SKM-1 (cell line): ENCODE measurements around the gene WDR27.
"Not testable (repeated sequence)": the region's sequence is repeated elsewhere in the genome, so short reads cannot be mapped to it uniquely, and the experiment has no call there.

ENCODE experiments used
- DNase-seq: peaks from one replicate; lab custom pipeline; 2025; ENCODE audit not compliant: unreplicated experiment; lab: John Stamatoyannopoulos, UW

The WDR27 gene

DNA sequence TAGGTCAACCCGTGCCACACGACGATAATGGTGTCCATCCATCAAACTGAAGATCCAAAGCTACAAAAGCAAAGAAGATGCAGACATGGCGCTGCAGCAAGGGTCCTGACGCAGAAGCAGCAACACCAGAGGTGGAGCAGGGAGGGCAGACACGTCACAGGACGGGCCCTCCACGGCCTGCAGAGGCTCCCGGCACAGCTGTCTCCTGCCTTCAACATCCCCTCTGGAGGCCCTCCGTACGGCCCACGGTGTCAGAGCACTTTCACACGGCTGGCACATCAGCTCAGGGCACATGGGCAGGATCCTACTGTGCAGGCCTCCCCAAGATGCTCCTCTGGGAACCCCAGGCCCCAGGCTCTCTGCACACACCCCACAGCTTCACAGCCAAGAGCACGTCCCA lies 37.6 kb downstream of the WDR27 start:
- no peak for DNase-seq

- no peak for DNase-seq
These were observed 38.4 kb downstream of the WDR27 start for GRCh38 chr6:169663468-169663867.

DNA sequence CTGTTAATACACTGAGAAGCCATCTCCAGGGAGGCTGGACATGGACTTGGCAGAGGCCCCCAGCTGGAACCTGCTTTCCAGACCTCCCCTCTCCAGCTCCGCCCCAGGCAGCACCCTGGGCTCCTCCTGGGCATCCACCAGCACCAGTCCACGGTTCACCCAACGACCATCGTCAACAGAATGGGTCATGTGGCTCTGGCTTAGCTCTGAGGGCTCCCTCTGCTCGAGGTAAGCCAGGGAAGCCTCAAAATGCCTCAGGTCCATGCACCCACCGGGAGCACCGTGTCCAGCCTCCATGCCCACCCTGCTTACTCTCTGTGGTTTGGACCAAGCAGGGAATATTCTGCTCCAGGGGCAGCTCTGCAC lies 40.5 kb downstream of the WDR27 start:
- no peak for DNase-seq

DNA sequence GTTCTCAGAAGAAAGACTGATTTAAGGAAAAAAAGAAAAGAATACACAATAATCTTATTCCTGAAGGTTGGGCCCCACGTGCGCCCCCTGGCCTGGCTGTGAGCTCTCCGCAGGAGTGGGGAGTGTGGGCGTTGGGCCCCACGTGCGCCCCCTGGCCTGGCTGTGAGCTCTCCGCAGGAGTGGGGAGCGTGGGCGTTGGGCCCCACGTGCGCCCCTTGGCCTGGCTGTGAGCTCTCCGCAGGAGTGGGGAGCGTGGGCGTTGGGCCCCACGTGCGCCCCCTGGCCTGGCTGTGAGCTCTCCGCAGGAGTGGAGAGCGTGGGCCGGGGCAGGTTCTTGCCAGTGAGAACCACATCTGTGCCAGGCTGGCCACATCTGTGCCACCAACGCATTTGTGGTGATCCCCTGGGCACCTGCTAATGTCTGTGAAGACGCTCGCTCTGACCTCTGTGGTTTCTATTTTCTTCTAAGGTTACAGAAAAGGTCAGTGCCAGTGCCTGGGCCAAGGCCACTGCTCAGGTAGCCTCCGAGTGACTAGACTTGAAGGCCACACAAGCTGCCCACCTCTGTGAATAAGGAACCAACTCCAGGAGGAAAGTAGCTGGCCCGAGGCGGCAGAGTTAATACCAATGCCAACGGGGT lies 41.0 kb downstream of the WDR27 start:
- no peak for DNase-seq

GRCh38 chr6:169659820-169660610 lies 41.8 kb downstream of the WDR27 start:
- no peak for DNase-seq

DNA sequence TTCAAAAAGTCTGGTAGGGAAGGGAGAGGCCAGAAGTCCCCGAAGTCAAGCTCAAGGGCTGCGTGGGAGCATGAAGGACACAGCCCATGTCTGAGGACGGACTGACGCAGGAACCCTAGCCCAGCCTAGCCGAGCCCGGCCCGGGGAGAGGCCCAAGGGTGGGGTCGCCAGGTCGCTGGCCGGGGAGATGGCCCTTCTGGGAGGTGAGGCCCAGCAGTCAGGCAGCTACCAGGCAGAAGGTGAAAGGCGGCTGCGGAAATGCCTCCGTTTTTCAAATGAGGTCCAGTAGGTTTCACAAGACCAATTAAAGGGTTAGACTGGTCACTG lies 44.6 kb downstream of the WDR27 start:
- DNase-seq = no peak

DNA sequence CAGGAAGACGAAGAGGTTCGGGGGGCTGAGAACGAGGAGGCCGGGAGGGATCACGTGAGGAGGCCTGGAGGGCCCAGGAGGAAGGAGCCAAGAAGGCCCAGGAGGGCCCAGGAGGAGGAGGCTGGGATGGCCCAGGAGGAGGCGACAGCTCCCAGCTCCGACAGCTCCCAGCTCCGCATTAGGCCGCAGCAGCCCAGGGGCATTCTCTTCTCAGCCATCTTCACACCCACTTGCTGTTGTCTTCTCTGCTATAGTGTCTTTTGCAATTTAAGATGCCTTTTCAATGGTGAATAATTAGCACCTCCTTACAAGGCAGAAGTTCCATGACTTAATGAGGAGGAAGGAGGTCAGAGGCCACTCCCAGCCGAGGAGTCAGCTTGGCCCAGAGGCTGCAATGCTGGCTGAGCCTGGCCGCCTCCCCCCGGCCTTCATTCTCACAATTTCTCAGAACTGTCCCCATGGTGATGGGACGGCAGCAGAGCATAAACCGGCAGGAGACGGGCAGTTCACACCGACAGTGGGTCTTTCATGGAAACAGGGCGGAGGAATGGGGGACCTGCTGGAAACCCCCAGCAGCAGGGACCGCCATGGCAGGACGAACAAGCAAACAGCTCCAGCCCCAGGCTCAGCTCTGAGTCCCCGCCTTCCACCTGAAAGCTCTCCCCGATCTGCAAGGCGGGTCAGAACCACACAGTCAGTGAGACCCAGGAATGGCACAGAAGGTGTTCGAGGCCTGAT lies 45.1 kb downstream of the WDR27 start:
- no peak for DNase-seq

DNA sequence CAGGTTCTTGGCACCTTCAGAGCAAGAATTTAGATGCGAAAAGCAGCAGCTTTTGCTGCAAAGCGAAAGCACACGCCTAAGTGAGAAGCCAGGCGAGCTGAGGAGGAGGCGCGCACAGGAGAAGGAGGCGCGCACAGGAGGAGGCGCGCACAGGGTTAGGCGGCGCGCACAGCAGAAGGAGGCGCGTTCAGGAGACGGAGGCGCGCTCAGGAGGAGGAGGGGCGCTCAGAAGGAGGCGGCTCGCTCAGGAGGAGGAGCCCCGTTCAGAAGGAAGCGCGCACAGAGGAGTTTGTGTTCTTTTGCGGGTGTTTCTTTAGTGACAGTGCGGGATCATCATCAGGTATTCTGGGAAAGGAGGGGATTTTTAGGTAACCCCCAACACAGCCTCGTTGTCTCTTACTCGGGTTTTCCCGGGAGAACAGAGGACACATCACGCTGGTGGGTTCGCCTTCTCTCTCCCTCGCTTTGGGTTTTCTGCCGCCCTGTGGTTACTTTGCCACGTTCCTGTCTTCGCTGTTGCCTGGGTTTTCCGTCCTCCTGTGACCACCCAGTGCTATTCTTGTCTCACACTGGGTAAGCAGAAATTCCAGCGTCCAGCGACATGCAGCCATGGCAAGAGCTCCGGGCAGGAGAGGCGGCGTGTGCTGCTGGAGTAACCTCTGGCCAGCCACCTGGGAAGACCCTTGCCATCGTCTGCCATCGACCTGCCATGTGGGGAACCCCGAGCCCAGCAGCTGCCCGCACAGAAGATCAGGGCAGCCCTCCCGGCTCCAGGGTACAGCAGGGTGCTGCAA lies 47.0 kb downstream of the WDR27 start:
- DNase-seq = no peak

GRCh38 chr6:169653691-169654090 lies 48.1 kb downstream of the WDR27 start:
- no peak for DNase-seq

GRCh38 chr6:169652896-169653295 lies 48.9 kb downstream of the WDR27 start:
- DNase-seq = no peak

- no peak for DNase-seq
These were observed 50.3 kb downstream of the WDR27 start for GRCh38 chr6:169651498-169651897.

GRCh38 chr6:169650959-169651292 lies 50.9 kb downstream of the WDR27 start:
- DNase-seq = no peak

DNA sequence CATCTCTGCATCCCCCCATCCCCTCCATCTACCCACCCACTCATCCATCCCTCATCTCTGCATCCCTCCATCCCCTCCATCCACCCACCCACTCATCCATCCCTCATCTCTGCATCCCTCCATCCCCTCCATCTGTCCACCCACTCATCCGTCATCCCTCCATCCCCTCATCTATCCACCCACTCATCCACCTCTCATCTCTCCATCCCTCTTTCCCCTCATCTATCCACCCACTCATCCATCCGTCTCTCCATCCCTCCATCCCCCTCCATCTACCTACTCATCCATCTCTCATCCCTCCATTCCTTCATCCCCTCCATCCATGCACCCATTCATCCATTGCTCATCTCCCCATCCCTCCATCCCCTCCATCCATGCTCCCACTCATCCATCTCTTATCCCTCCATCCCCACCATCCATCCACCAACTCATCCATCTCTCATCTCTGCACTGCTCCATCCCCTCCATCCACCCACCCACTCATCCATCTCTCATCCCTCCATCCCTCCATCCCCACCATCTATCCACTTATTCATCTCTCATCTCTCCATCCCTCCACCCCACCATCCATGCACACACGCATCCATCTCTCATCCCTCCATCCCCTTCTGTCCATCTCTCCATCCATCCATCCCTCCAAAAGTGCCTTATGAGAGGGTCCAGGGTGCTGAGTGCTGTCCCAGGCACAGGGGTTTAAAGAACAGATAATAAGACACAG lies 51.4 kb downstream of the WDR27 start:
- DNase-seq = no peak

DNA sequence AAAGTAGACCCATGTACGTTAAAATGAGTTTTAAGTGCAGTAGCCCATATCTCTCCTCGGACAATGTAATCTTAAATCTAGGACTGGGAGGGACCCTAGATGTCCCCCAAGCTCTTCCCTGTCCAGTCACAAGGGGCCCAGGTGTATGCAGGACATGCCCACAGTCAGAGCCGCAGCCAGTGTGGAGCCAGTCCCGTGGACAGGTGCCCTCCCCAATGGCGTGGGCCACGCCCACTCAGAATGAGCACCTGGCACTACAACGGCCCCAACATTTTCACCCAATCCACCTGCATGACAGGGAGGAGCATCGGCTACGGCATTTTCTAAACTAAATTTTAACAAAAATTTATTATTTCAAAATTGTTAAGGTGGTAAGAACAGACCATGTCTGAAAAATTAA lies 53.2 kb downstream of the WDR27 start:
- DNase-seq = no peak

- no peak for DNase-seq
These were observed 53.7 kb downstream of the WDR27 start for GRCh38 chr6:169648092-169648491.

GRCh38 chr6:169647637-169648036 lies 54.2 kb downstream of the WDR27 start:
- DNase-seq = no peak

- no peak for DNase-seq
These were observed 54.8 kb downstream of the WDR27 start for GRCh38 chr6:169646906-169647567.

DNA sequence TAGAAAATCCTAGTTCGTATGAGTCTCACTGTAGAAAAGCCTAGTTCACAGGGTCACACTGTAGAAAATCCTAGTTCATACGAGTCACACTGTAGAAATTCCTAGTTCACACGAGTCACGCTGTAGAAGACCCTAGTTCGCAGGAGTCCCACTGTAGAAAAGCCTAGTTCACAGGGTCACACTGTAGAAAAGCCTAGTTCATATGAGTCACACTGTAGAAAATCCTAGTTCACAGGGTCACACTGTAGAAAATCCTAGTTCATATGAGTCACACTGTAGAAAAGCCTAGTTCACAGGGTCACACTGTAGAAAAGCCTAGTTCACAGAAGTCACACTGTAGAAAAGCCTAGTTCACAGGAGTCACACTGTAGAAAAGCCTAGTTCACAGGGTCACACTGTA lies 56.4 kb downstream of the WDR27 start:
- DNase-seq = not testable (repeated sequence)

DNA sequence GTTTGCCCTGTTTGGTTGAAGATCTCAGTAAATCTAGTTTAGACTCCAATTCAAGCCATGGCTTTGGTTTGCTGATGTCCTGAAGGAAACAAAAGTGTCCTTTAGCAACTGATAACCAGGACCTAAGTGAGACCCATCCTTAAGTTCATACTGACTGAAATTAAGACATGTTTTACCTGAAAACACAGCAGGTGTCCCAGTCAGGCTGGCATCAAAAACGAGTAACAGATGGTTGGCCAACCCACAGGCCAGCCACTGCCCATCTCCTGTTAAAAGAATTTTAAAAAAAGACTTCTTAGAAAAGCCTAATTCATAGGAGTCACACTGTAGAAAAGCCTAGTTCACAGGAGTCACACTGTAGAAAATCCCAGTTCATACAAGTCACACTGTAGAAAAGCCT lies 58.3 kb downstream of the WDR27 start:
- no peak for DNase-seq

DNA sequence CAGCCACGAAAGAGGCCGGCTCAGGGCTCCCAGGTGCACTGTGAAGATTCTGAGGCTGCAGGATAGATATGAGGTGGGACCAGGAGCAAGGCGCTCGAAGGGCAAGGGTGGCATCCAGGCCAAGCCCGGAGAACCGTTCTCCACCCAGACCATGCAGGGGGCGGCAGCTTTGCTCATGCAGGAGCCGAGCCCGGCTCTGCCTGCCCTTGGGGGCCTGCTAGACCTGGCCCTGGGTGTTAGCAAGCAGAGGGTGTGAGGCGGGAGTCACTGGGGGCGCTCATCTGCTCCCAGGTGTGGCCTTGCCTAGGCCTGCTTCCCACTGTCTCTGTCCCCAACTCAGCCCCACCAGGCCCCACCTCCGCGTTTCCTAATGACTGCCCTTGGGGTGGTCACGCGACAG lies 59.4 kb downstream of the WDR27 start:
- DNase-seq = no peak
